ENCODE results near the gene BMP8A.

- TF ChIP-seq, protein P1, sequence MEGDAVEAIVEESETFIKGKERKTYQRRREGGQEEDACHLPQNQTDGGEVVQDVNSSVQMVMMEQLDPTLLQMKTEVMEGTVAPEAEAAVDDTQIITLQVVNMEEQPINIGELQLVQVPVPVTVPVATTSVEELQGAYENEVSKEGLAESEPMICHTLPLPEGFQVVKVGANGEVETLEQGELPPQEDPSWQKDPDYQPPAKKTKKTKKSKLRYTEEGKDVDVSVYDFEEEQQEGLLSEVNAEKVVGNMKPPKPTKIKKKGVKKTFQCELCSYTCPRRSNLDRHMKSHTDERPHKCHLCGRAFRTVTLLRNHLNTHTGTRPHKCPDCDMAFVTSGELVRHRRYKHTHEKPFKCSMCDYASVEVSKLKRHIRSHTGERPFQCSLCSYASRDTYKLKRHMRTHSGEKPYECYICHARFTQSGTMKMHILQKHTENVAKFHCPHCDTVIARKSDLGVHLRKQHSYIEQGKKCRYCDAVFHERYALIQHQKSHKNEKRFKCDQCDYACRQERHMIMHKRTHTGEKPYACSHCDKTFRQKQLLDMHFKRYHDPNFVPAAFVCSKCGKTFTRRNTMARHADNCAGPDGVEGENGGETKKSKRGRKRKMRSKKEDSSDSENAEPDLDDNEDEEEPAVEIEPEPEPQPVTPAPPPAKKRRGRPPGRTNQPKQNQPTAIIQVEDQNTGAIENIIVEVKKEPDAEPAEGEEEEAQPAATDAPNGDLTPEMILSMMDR (IDR thresholded peaks at IDR 0.05; ENCODE audit: poor library complexity), result no peak
- TF ChIP-seq EZH2phosphoT487 (IDR thresholded peaks at IDR 0.05; ENCODE audit: low read depth, severe bottlenecking, unreplicated experiment), result no peak
Measured at GRCh38 chr1:39508857-39509305, 17.4 kb downstream of the BMP8A start.
